NCI-H748 treated with DMSO at 0.1 percent for 48 hours (cell line): ENCODE measurements around the gene DGAT2.

Experiments
- DNase-seq: peaks from one replicate; lab custom pipeline; 2025; lab: John Stamatoyannopoulos, UW

The DGAT2 gene

DNA sequence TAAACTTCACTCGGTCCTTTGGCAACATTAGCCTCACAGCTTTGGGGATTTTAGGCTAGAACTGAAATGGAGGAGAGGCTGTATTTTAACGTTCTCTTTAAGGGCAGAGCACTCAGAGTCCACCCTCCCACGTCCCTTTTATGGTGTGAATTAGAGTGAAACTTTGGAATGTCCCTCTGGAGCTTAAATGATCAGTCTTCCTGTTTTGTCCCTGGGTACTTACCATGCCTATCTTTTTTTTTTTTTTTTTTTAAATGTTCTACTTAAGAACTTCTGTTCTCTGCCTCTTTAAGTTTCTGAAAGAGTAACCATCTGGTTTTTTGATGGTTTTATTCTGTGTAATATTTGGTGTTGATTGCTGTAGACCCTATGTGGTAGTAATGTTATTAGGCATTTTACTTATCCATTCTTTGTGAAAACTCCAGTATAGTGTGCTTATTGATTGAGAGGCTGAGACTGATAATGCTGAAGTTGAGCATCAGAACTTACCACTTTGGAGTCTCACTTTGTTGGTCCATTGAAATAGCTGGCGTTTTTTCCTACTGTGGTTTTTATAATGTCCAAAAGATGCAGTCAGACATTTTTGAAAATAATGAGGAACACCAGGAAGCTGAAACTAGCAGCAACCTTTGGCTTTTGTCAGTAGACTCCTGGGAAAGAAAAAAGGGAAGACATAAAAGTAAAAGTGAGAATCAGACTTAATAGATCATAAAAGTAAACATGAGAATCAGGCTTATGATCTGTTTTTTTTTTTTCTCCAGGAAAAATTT is 58.1 kb downstream of the DGAT2 start:
- DNase-seq = no peak

DNA sequence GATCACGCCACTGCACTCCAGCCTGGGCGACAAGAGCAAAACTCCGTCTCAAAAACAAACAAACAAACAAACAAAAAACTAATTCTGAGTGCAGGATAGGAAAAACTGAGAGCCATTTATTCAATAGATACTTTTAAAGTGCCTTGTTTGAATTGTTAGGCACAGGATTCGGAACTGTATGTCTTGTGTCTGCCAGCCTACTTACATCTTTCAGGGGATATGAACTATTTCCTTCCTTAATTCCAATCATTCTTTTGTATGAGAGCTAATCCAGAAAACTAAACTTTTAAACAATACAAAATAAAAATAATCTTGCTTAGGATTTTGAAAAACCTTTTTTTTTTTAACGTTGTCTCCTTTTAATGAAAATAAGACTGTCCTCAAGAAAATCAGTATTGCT is 59.0 kb downstream of the DGAT2 start:
- no peak for DNase-seq

DNA sequence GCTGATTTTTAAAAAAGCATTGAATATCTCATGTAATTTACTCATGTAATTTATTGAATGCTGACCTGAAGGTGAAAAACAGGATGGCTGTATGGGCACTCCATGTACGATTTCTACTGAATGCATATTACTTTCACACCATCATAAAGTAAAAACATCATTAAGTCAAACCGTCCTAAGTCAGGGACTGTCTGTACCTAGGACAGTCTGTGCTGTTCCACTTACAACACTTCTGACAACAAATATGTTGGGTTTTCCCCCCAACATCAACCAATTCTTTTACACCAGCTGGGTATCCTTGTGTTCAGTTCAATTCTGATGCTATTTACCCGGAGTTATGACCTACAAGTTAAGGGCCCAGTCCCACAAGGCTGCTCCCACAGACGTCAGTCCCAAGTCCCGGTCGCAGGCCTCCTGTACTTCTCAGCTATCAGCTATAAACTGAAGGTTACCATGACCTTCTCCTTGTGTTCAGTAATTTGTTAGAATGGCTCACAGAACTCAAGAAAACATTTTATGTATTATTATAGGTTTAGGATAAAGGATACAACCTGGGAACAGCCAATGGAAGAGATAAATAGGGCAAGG is 63.4 kb downstream of the DGAT2 start:
- no peak for DNase-seq

DNA sequence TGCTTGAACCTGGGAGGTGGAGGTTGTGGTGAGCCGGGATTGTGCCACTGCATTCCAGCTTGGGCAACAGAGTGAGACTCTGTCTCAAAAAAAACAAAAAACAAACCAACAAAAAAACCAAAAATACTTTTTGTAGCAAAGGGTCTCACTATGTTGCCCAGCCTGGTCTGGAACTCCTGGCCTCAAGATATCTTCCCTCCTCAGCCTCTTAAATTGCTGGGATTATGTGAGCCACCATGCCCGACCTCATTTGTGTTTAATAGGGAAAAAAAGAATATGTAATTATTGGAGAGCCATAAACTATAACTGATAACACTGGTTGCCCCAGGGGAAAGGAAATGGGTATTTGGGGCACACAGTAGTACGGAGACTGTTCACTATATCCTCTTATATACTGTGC is 66.2 kb downstream of the DGAT2 start:
- DNase-seq = no peak

DNA sequence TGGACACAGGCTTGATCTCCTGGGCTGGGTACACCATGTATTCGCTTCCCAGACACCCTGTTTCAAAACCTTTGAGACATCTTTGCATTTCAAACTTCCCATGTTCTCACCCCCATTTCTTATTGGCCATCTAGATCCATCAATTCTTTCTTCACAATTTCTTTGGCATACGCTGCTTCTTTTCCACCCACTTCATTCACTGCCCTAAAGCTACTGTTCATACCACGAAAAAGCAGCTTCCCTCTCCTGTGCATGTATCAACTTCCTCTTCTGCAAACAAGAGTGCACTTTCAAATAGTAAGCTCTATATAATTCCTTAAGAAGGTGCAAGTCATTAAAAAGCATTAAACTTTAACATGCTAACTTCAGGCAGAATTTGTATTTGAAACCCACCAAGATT is 67.8 kb downstream of the DGAT2 start:
- no peak for DNase-seq

DNA sequence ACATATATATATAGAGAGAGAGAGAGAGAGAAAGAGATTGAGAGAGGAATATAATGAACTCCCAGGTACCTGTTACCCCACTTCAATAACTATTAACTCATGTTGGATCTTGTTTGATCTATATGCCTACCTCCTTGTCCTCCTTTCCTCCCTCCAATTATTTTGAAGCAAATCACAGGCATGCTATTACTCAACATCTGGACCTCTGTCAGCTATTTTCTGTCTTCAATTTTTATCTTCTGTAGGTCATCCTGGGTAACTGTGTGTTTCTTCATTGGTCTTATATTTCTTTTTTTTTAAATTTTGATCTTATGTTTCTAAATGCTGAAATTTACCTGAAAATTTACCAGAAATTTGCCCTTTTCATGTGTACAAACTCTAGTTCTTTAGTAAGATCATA is 71.3 kb downstream of the DGAT2 start:
- DNase-seq = no peak

DNA sequence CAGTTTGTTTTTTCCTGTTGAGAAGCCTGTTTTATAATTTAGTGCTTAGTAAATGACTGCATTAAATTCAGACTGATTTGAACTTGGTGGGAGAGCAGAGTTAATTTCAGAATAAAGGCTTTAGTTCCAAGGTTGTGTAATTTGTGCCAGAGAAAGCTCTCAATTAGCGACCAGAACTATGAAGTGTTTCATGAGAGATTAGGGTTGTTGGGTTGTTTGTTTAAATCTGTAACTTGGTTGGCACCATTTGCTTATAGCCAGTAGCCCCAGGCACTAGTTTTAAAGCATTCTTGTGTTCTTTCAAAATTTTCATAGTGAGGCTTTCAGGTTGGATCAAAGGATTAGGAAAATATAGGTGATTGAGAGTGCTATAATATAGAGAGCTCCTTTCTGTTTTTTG is 71.9 kb downstream of the DGAT2 start:
- DNase-seq = no peak

DNA sequence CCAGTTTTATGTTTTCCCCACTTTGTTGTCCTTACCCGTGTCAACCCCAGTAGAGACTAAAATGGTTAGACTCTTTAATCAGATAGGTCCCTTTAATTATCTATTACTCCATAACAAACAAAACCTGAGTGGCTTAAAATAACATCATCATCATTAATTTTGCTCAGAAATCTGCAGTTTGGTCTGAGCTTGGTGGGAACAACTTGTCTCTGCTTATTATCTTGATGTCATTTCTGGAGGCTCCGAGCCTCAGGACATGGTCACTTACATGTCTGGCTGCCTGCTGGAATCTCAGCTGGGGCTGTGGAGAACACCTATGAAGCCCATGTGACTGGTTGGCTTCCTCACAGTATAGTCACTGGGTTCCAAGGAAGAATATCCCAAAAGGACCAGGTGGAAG is 73.2 kb downstream of the DGAT2 start:
- DNase-seq = no peak

DNA sequence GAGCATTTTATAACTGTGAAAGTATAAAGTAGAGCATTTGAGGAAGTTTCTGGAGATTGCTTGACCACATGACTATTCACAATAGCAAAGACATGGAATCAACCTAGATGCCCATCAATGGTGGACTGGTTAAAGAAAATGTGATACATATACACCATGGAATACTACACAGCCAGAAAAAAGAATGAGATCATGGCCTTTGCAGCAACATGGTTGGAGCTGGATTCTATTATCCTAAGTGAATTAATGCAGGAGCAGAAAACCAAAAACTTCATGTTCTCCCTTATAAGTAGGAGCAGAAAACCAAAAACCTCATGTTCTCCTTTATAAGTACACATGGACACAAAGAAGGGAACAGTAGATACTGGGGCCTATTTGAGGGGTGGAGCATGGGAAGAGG is 76.7 kb downstream of the DGAT2 start:
- DNase-seq = no peak

DNA sequence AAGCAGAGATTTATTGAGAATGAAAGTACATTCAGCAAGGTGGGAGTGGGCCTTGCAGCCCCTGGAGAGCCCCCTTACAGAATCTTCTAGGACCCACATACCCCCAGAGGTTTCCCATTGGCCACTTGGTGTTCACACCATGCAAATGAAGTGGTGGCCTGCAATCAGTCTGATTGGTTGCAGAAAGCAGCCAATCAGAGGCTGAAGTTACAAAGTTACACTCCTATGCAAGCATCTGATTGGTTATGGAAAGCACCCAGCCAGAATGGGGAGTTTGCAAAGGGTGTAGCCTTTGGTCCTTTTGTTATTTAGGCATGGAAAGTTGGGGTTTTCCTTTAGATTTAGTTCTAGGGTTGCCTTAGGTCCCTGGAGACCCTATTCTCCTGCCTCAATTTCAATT is 81.3 kb downstream of the DGAT2 start:
- DNase-seq = no peak

DNA sequence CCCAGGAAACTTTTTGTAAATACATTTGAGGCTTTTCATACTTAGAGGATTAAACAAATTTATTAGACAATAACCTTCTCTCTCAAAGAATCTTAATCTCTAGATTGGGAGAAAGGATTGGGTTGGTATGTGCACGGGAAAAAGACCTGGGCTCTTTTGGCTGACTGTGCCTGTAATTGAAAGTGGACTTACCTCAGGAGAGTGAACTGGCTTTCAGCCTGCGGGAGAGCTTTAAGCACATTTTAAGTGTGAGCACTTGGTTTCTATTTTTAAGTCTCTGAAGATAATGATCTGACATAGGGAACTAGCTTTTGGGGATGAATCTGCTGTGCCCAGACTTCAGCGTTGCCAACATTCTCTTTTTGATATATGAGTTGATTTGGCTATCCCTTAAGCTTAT is 82.2 kb downstream of the DGAT2 start:
- DNase-seq = no peak
